ENCODE measurements around the gene MYL9. TPM values are rescaled to one million over a fixed set of nuclear protein-coding genes. Genes with fewer than 3 reads are reported as not detected.

Gene MYL9
- total and polyA plus RNA-seq, 4 donors = 0.98 to 27.0 (median 7.6) TPM

GRCh38 chr20:36542516-36543183, 1.3 kb downstream of the MYL9 start:
- 89% methylated on average over 10 of the region's 10 CpGs for WGBS
- H3K4me3 ChIP-seq (ENCODE audit: low read depth in 1 of 3, low read length in 3 of 3) = no peak overlapping the region
- H3K4me1 ChIP-seq (ENCODE audit: control insufficient read depth in 4 of 4, insufficient read depth in 4 of 4, low read length in 3 of 4) = peaks cover 0 to 8% (median 0%) of the 10 kb centered on the region in 4 donors
- DNase-seq (ENCODE audit: low spot score) = no peak
- H3K36me3 ChIP-seq (ENCODE audit: control insufficient read depth in 4 of 4, insufficient read depth in 3 of 4, low read depth in 1 of 4, low read length in 3 of 4) = no peaks in the 10 kb centered on the region
- H3K27ac ChIP-seq (ENCODE audit: low read depth in 1 of 2, low read length in 2 of 2) = peak overlapping the region; percentile 57 to 79
- H3K9me3 ChIP-seq (ENCODE audit: control insufficient read depth in 4 of 4, low read length in 3 of 4) = no peaks in the 10 kb centered on the region
- TF ChIP-seq HNF4G (IDR thresholded peaks at IDR 0.05) = no peak
- TF ChIP-seq SP1 (IDR thresholded peaks at IDR 0.05) = no peak
- TF ChIP-seq FOXA2 (IDR thresholded peaks at IDR 0.05) = no peak
- TF ChIP-seq, protein P1, sequence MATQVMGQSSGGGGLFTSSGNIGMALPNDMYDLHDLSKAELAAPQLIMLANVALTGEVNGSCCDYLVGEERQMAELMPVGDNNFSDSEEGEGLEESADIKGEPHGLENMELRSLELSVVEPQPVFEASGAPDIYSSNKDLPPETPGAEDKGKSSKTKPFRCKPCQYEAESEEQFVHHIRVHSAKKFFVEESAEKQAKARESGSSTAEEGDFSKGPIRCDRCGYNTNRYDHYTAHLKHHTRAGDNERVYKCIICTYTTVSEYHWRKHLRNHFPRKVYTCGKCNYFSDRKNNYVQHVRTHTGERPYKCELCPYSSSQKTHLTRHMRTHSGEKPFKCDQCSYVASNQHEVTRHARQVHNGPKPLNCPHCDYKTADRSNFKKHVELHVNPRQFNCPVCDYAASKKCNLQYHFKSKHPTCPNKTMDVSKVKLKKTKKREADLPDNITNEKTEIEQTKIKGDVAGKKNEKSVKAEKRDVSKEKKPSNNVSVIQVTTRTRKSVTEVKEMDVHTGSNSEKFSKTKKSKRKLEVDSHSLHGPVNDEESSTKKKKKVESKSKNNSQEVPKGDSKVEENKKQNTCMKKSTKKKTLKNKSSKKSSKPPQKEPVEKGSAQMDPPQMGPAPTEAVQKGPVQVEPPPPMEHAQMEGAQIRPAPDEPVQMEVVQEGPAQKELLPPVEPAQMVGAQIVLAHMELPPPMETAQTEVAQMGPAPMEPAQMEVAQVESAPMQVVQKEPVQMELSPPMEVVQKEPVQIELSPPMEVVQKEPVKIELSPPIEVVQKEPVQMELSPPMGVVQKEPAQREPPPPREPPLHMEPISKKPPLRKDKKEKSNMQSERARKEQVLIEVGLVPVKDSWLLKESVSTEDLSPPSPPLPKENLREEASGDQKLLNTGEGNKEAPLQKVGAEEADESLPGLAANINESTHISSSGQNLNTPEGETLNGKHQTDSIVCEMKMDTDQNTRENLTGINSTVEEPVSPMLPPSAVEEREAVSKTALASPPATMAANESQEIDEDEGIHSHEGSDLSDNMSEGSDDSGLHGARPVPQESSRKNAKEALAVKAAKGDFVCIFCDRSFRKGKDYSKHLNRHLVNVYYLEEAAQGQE (IDR thresholded peaks at IDR 0.05) = no peak
- TF ChIP-seq, protein P2, sequence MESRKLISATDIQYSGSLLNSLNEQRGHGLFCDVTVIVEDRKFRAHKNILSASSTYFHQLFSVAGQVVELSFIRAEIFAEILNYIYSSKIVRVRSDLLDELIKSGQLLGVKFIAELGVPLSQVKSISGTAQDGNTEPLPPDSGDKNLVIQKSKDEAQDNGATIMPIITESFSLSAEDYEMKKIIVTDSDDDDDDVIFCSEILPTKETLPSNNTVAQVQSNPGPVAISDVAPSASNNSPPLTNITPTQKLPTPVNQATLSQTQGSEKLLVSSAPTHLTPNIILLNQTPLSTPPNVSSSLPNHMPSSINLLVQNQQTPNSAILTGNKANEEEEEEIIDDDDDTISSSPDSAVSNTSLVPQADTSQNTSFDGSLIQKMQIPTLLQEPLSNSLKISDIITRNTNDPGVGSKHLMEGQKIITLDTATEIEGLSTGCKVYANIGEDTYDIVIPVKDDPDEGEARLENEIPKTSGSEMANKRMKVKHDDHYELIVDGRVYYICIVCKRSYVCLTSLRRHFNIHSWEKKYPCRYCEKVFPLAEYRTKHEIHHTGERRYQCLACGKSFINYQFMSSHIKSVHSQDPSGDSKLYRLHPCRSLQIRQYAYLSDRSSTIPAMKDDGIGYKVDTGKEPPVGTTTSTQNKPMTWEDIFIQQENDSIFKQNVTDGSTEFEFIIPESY (IDR thresholded peaks at IDR 0.05) = no peak
- no peak for TF ChIP-seq NR2F2 (IDR thresholded peaks at IDR 0.05)
- no peak overlapping the region for H3K9ac ChIP-seq (ENCODE audit: low read depth in 1 of 2, low read length in 2 of 2)
- no peaks in the 10 kb centered on the region for H3K27me3 ChIP-seq (ENCODE audit: control insufficient read depth in 4 of 4, insufficient read depth in 4 of 4, low read length in 3 of 4)

- Histone ChIP-seq H3K4me1 (ENCODE audit: control insufficient read depth in 4 of 4, insufficient read depth in 4 of 4, low read length in 3 of 4) (peaks cover 0 to 8% (median 0%) of the 10 kb centered on the region in 4 donors), H3K27me3 (ENCODE audit: control insufficient read depth in 4 of 4, insufficient read depth in 4 of 4, low read length in 3 of 4) (no peaks in the 10 kb centered on the region), H3K36me3 (ENCODE audit: control insufficient read depth in 4 of 4, insufficient read depth in 3 of 4, low read depth in 1 of 4, low read length in 3 of 4) (no peaks in the 10 kb centered on the region), H3K9me3 (ENCODE audit: control insufficient read depth in 4 of 4, low read length in 3 of 4) (no peaks in the 10 kb centered on the region), H3K4me3 (ENCODE audit: low read depth in 1 of 3, low read length in 3 of 3) (no peak overlapping the region), H3K9ac (ENCODE audit: low read depth in 1 of 2, low read length in 2 of 2) (no peak overlapping the region), H3K27ac (ENCODE audit: low read depth in 1 of 2, low read length in 2 of 2) (peak overlapping the region; percentile 36 to 79)
- WGBS = 79% methylated on average over 14 of the region's 14 CpGs
- TF ChIP-seq NR2F2 (IDR thresholded peaks at IDR 0.05) = peak; percentile 72
- TF ChIP-seq FOXA1 (IDR thresholded peaks at IDR 0.05) = no peak
- peak in 1 of 2 donors; percentile 3 for TF ChIP-seq HNF4A (conservative IDR thresholded peaks at IDR 0.05)
- TF ChIP-seq RXRA (IDR thresholded peaks at IDR 0.05) = peak; percentile 67 to 71
- DNase-seq (ENCODE audit: low spot score) = no peak
Measured at GRCh38 chr20:36543184-36544133, 2.1 kb downstream of the MYL9 start.

All from liver (tissue), 9 donors.